Measurements from ENCODE around the gene SMLR1. TPM values are rescaled to one million over a fixed set of nuclear protein-coding genes. Genes with fewer than 3 reads are reported as not detected.

Gene SMLR1
- total and polyA plus RNA-seq, 7 experiments from 2014 or later, result not detected

- DNase-seq (no peak), ATAC-seq (no peak)
- no peaks in the 10 kb centered on the region for H3K27me3 ChIP-seq (ENCODE audit: control insufficient read depth in 2 of 2, insufficient read depth in 2 of 2, low read length in 2 of 2)
- H3K27ac ChIP-seq (ENCODE audit: low read depth, low read length), result no peak overlapping the region
- H3K9me3 Mint-ChIP-seq, result no peaks in the 10 kb centered on the region
- POLR2A ChIA-PET, result no interaction called here
- no peak overlapping the region for H3K4me3 Mint-ChIP-seq
- H3K4me1 ChIP-seq (ENCODE audit: control insufficient read depth in 2 of 2, insufficient read depth in 2 of 2, low read length in 2 of 2), result no peaks in the 10 kb centered on the region
- intact Hi-C loops (cut with micrococcal nuclease), result no loop called here
- H3K27me3 Mint-ChIP-seq, result no peaks in the 10 kb centered on the region
- peaks cover 0 to 16% (median 6%) of the 10 kb centered on the region in 5 donors for H3K36me3 Mint-ChIP-seq
- H3K9me3 ChIP-seq (ENCODE audit: control insufficient read depth in 2 of 3, low read length in 3 of 3), result no peaks in the 10 kb centered on the region
- no peak overlapping the region for H3K4me3 ChIP-seq (ENCODE audit: low read length)
- H3K36me3 ChIP-seq (ENCODE audit: control insufficient read depth in 2 of 3, insufficient read depth in 3 of 3, low read length in 3 of 3), result no peaks in the 10 kb centered on the region
- H3K27ac Mint-ChIP-seq, result no peak overlapping the region
- CTCF ChIA-PET, result interaction anchor here (1.2 to 1.6 kb wide), 3 partner anchors 12 to 548 kb away, joined by 4 to 6 read pairs (median 5); no protein-coding TSS in a partner anchor
- H3K4me1 Mint-ChIP-seq, result peaks cover 2 to 6% (median 4%) of the 10 kb centered on the region in 7 donors
Measured at GRCh38 chr6:130870179-130870880, 43.1 kb downstream of the SMLR1 start.

- no peak overlapping the region for H3K27ac Mint-ChIP-seq
- H3K36me3 Mint-ChIP-seq, result peaks cover 0 to 9% (median 6%) of the 10 kb centered on the region in 5 donors
- H3K4me3 ChIP-seq (ENCODE audit: low read length), result no peak overlapping the region
Measured at GRCh38 chr6:130872250-130873095, 45.3 kb downstream of the SMLR1 start.

GRCh38 chr6:130873746-130874145 is 46.5 kb downstream of the SMLR1 start:
- Histone ChIP-seq H3K9me3 (ENCODE audit: control insufficient read depth in 2 of 3, low read length in 3 of 3) (no peaks in the 10 kb centered on the region), H3K4me1 (ENCODE audit: control insufficient read depth in 2 of 2, insufficient read depth in 2 of 2, low read length in 2 of 2) (no peaks in the 10 kb centered on the region), H3K4me3 (ENCODE audit: low read length) (no peak overlapping the region), H3K27me3 (ENCODE audit: control insufficient read depth in 2 of 2, insufficient read depth in 2 of 2, low read length in 2 of 2) (no peaks in the 10 kb centered on the region), H3K36me3 (ENCODE audit: control insufficient read depth in 2 of 3, insufficient read depth in 3 of 3, low read length in 3 of 3) (no peaks in the 10 kb centered on the region), H3K27ac (ENCODE audit: low read depth, low read length) (no peak overlapping the region)
- no peak for DNase-seq
- Mint-ChIP-seq H3K9me3 (no peaks in the 10 kb centered on the region), H3K27ac (no peak overlapping the region), H3K4me3 (no peak overlapping the region), H3K27me3 (no peaks in the 10 kb centered on the region), H3K36me3 (peaks cover 0 to 9% (median 6%) of the 10 kb centered on the region in 5 donors), H3K4me1 (peaks cover 2 to 6% (median 4%) of the 10 kb centered on the region in 7 donors)
- intact Hi-C loops (cut with micrococcal nuclease), result no loop called here
- CTCF ChIA-PET, result interaction anchor here (0.7 kb wide), 2 partner anchors 124 to 587 kb away, joined by 3 to 5 read pairs; no protein-coding TSS in a partner anchor
- no peak for ATAC-seq
- POLR2A ChIA-PET, result no interaction called here

More at GRCh38 chr6:130872250-130873095, 45.3 kb downstream of the SMLR1 start:
- no peaks in the 10 kb centered on the region for H3K36me3 ChIP-seq (ENCODE audit: control insufficient read depth in 2 of 3, insufficient read depth in 3 of 3, low read length in 3 of 3)
- Mint-ChIP-seq H3K4me3 (no peak overlapping the region), H3K9me3 (no peaks in the 10 kb centered on the region), H3K27me3 (no peaks in the 10 kb centered on the region), H3K4me1 (peaks cover 2 to 6% (median 4%) of the 10 kb centered on the region in 7 donors)
- intact Hi-C loops (cut with micrococcal nuclease), result loop anchor here (1.0 kb wide), 4 partner anchors 550 to 1373 kb away; no protein-coding TSS in a partner anchor
- H3K27me3 ChIP-seq (ENCODE audit: control insufficient read depth in 2 of 2, insufficient read depth in 2 of 2, low read length in 2 of 2), result no peaks in the 10 kb centered on the region
- no peak overlapping the region for H3K27ac ChIP-seq (ENCODE audit: low read depth, low read length)
- CTCF ChIA-PET, result interaction anchor here (0.7 to 1.6 kb wide), 5 partner anchors 13 to 1373 kb away, joined by 3 to 6 read pairs (median 3); no protein-coding TSS in a partner anchor
- DNase-seq, result peak; percentile 14 to 65 (median 52)
- H3K9me3 ChIP-seq (ENCODE audit: control insufficient read depth in 2 of 3, low read length in 3 of 3), result no peaks in the 10 kb centered on the region
- H3K4me1 ChIP-seq (ENCODE audit: control insufficient read depth in 2 of 2, insufficient read depth in 2 of 2, low read length in 2 of 2), result no peaks in the 10 kb centered on the region
- ATAC-seq, result peak; percentile 74
- POLR2A ChIA-PET, result no interaction called here

- DNase-seq (no peak), ATAC-seq (no peak)
- intact Hi-C loops (cut with micrococcal nuclease), result loop anchor here in 1 of 2 donors (10.0 kb wide), 1 partner anchor 1395 kb away; no protein-coding TSS in a partner anchor
- POLR2A ChIA-PET, result no interaction called here
- Mint-ChIP-seq H3K9me3 (no peaks in the 10 kb centered on the region), H3K4me1 (no peaks in the 10 kb centered on the region), H3K36me3 (peaks cover 0 to 12% (median 0%) of the 10 kb centered on the region in 5 donors), H3K27ac (no peak overlapping the region), H3K4me3 (no peak overlapping the region), H3K27me3 (no peaks in the 10 kb centered on the region)
- CTCF ChIA-PET, result interaction anchor here (0.6 kb wide), 2 partner anchors 242 to 554 kb away, joined by 3 read pairs; no protein-coding TSS in a partner anchor
- no peaks in the 10 kb centered on the region for H3K36me3 ChIP-seq (ENCODE audit: control insufficient read depth in 2 of 3, insufficient read depth in 3 of 3, low read length in 3 of 3)
- no peaks in the 10 kb centered on the region for H3K27me3 ChIP-seq (ENCODE audit: control insufficient read depth in 2 of 2, insufficient read depth in 2 of 2, low read length in 2 of 2)
- no peak overlapping the region for H3K4me3 ChIP-seq (ENCODE audit: low read length)
- no peaks in the 10 kb centered on the region for H3K4me1 ChIP-seq (ENCODE audit: control insufficient read depth in 2 of 2, insufficient read depth in 2 of 2, low read length in 2 of 2)
- H3K27ac ChIP-seq (ENCODE audit: low read depth, low read length), result no peak overlapping the region
- H3K9me3 ChIP-seq (ENCODE audit: control insufficient read depth in 2 of 3, low read length in 3 of 3), result no peaks in the 10 kb centered on the region
Measured at GRCh38 chr6:130879826-130880225, 52.6 kb downstream of the SMLR1 start.

GRCh38 chr6:130882370-130882769 is 55.2 kb downstream of the SMLR1 start:
- DNase-seq (no peak), ATAC-seq (no peak)
- H3K4me1 Mint-ChIP-seq, result no peaks in the 10 kb centered on the region
- peaks cover 0 to 12% (median 0%) of the 10 kb centered on the region in 5 donors for H3K36me3 Mint-ChIP-seq
- H3K4me3 Mint-ChIP-seq, result no peak overlapping the region
- ChIA-PET CTCF (interaction anchor here (0.6 to 1.5 kb wide), 3 partner anchors 11 to 746 kb away, joined by 3 to 5 read pairs (median 4); no protein-coding TSS in a partner anchor), POLR2A (interaction anchor here (0.7 kb wide), 1 partner anchor 739 kb away, joined by 3 read pairs; no protein-coding TSS in a partner anchor)
- no peak overlapping the region for H3K4me3 ChIP-seq (ENCODE audit: low read length)
- no peak overlapping the region for H3K27ac Mint-ChIP-seq
- no peaks in the 10 kb centered on the region for H3K27me3 Mint-ChIP-seq
- H3K4me1 ChIP-seq (ENCODE audit: control insufficient read depth in 2 of 2, insufficient read depth in 2 of 2, low read length in 2 of 2), result no peaks in the 10 kb centered on the region
- no peaks in the 10 kb centered on the region for H3K36me3 ChIP-seq (ENCODE audit: control insufficient read depth in 2 of 3, insufficient read depth in 3 of 3, low read length in 3 of 3)
- no peaks in the 10 kb centered on the region for H3K9me3 Mint-ChIP-seq
- no peaks in the 10 kb centered on the region for H3K9me3 ChIP-seq (ENCODE audit: control insufficient read depth in 2 of 3, low read length in 3 of 3)
- no peaks in the 10 kb centered on the region for H3K27me3 ChIP-seq (ENCODE audit: control insufficient read depth in 2 of 2, insufficient read depth in 2 of 2, low read length in 2 of 2)
- no peak overlapping the region for H3K27ac ChIP-seq (ENCODE audit: low read depth, low read length)
- intact Hi-C loops (cut with micrococcal nuclease), result loop anchor here in 1 of 2 donors (10.0 kb wide), 1 partner anchor 1392 kb away; no protein-coding TSS in a partner anchor
